ENCODE data around the gene SLC26A8. TPM values are rescaled to one million over a fixed set of nuclear protein-coding genes. Genes with fewer than 3 reads are reported as not detected.
"Not testable (repeated sequence)": the region's sequence is repeated elsewhere in the genome, so short reads cannot be mapped to it uniquely, and the experiment has no call there.

SLC26A8 gene
- polyA plus RNA-seq, 3 donors: 0.05 to 0.43 TPM; not detected in 1

GRCh38 chr6:35931120-35931561 lies 93.3 kb downstream of the SLC26A8 start:
- 93 to 97% (median 97%) methylated on average over 26 to 30 of the region's 30 CpGs for WGBS, 3 donors
- H3K27ac ChIP-seq (ENCODE audit: low read depth, low read length): no peak overlapping the region

DNA sequence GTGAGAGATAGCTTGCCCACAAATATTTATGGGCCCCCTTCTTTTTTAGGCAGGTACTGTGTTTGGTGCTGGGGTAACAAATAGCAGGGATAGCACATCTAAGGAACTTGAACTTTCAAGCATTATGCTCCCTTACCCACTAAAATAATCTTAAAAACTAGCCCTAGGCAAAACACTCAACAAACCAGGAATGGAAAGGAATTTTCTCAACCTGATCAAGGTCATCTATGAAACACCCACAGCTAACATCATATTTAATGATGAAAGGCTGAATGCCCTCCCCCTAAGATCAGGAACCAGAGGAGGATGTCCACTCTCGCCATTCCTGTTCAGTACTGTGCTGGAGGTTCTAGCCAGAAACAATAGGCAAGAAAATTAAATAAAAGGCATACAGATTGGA lies 94.8 kb downstream of the SLC26A8 start:
- no peak overlapping the region for H3K27ac ChIP-seq (ENCODE audit: low read depth, low read length)
- WGBS, 3 donors: 91 to 98% (median 97%) methylated on average over 1 of the region's 1 CpG

DNA sequence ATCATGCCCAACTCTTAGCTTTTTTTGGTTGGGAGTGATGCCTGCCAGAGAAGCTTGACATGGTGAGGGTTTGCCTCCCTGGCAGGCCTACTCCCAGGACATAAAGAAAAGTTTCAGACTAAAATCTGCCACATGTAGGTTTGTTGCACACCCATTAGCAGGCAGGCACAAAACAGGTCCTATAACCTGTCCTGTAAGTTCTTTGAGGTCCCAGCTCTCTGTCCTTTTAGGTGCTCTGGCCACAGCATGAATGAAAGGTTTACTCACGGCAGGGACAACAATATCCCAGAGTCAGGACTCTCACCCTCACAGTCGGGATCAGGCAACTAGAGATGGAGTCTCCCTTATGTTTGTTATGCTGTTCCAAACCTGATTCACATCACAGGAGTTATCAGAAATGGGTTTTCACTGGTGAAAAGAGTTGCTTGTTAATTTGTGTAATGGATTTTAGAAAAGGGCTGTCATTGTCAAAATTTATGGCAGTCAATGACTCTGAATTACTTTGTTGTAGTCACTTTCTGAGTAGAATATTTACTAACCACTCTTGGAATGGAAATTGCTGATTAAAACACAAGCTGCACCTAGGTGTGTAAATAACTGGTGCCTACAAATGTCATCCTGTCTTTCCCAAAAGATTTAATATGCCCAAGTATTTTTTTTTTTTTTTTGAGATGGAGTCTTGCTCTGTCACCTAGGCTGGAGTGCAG lies 97.8 kb downstream of the SLC26A8 start:
- 76 to 94% (median 86%) methylated on average over 2 of the region's 2 CpGs for WGBS, 3 donors
- no peak overlapping the region for H3K27ac ChIP-seq (ENCODE audit: low read depth, low read length)

DNA sequence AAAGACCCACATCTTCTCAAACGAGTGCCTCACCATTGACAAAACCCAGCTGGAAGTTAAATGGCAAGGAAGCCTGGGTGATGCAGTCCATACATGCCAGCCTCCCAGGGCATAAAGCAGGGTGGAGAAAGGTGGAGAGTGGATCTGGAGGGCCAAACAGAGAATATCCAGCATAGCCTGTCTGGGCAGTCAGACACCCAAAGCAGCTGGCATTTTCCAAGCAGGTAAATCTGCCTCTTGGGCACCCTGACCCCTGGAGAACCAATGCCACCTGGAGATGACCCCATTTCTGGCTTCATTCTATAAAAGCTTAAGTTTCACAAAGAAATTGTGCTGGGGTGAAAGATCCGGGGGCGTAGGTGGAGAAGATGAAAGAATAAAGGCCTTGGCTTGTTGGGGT lies 98.5 kb downstream of the SLC26A8 start:
- H3K27ac ChIP-seq (ENCODE audit: low read depth, low read length): no peak overlapping the region
- WGBS, 3 donors: 88 to 96% (median 90%) methylated on average over 3 of the region's 3 CpGs

GRCh38 chr6:35924146-35924545 lies 100.3 kb downstream of the SLC26A8 start:
- 93 to 100% (median 96%) methylated on average over 1 of the region's 1 CpG for WGBS, 3 donors
- H3K27ac ChIP-seq (ENCODE audit: low read depth, low read length): no peak overlapping the region

GRCh38 chr6:35922139-35922554 lies 102.3 kb downstream of the SLC26A8 start:
- 54 to 86% (median 83%) methylated on average over 5 of the region's 5 CpGs for WGBS, 3 donors
- no peak overlapping the region for H3K27ac ChIP-seq (ENCODE audit: low read depth, low read length)

GRCh38 chr6:35920793-35921732 lies 103.4 kb downstream of the SLC26A8 start, which contains the start of gene SRPK1:
SRPK1 (minus strand) TSS chr6:35921098; CDS start chr6:35921056, 42 bp downstream.
- H3K27ac ChIP-seq (ENCODE audit: low read depth, low read length): peak within 1 kb of the TSS; percentile 13
- 0 to 1% (median 0%) methylated on average over 49 to 69 of the region's 69 CpGs for WGBS, 3 donors

DNA sequence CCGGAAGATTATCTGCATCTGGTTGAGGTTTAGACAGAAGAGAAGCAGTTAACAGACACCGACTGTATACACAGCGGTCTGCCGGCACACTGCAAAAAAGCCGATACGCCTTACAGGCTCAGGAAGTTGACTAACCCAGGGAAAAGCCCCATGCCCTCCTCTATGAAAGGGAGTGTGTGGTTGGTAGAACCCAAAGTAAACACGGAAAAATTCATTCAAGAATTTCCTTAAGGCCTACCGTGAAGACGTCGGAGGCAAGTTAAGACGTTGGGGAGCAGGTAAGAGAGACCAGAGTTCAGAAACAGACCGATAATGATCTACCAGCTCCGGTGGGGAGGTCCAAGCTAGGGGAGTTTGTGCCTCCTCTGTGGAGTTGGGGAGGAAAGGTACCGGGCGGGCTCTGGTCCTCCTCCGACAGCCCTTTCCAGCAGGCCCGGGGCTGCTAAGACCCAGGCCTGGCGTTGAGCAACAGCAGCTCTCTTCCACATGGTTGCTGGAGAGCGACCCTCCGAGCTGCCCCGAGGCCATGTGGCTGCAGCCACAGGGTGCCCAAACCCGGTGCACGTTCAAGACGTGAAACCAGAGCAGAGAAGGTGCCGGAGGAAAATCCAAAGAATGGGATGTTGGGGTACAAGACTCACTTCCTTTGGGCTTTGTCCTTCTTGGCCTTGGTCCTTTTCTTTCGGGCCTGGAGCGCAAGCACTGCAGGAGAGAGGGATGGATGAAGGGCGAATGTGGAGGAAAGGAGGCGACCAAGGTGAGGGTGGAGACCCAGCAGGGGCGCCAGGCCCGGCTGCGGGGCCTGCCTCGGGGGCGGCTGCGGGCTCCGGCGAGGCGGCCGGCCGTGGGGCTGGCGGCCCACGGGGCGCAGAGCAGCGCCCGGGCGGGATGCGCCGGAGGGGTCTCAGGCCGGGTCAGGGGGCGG lies 104.4 kb downstream of the SLC26A8 start:
- peak overlapping the region; percentile 6 for H3K27ac ChIP-seq (ENCODE audit: low read depth, low read length)
- 1% methylated on average over 41 to 50 of the region's 50 CpGs for WGBS, 3 donors

DNA sequence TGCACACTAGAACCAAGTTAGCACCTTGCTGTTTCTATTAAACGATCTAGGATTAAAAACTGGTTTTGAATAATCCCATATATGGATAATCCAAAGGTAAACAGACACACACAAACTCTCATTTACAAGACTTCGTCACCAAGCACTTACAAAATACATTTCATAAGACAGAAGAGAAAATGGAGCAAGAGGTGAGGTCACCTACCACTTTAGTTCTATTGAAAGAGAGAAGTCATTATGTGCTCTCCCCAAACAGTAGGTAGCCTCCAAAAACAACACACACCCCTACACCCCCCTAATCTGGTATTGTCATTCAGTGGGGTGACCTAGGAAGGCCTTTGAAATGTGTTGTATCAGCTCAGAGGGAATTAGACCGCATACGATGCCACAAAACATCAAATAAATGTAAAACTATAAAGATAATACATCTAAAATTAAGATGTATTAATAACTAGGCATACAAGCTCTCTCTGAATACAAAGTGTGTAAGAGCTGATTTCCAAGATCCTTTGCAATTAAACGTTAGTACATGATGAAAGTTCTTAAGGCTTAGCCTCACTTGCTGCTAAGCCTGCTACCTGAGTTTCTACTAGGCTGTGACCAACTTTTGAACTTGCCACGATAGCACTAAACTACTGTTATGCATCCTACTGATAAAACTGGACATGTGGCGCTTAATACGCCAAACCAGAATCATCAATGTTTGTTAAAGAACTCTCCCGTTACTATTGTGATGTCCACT lies 105.2 kb downstream of the SLC26A8 start:
- 19 to 24% (median 23%) methylated on average over 9 of the region's 9 CpGs for WGBS, 3 donors
- peak overlapping the region; percentile 6 for H3K27ac ChIP-seq (ENCODE audit: low read depth, low read length)

DNA sequence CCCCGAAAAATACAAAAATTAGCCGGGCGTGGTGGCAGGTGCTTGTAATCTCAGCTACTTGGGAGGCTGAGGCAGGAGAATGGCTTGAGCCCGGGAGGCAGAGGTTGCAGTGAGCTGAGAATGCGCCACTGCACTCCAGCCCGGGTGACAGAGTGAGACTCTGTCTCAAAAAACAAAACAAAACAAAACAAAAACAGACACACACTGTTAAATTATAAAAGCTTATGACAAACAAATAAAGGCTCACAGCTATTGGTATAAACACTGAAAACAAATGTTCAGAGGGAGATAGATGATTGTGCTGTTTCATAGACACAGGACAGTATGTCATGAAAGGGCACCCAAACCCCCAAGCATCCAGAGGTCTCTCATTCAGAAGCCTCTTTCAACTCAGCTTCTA lies 107.5 kb downstream of the SLC26A8 start:
- 92 to 97% (median 94%) methylated on average over 6 of the region's 6 CpGs for WGBS, 3 donors
- H3K27ac ChIP-seq (ENCODE audit: low read depth, low read length): not testable (repeated sequence)

- H3K27ac ChIP-seq (ENCODE audit: low read depth, low read length): no peak overlapping the region
- WGBS, 3 donors: 96 to 99% (median 98%) methylated on average over 3 of the region's 3 CpGs
Observed at GRCh38 chr6:35916056-35916455, 108.4 kb downstream of the SLC26A8 start.

GRCh38 chr6:35914536-35914935 lies 109.9 kb downstream of the SLC26A8 start:
- 91 to 95% (median 94%) methylated on average over 6 of the region's 6 CpGs for WGBS, 3 donors
- H3K27ac ChIP-seq (ENCODE audit: low read depth, low read length): no peak overlapping the region

GRCh38 chr6:35911871-35912653 lies 112.4 kb downstream of the SLC26A8 start:
- 93 to 98% (median 96%) methylated on average over 8 of the region's 8 CpGs for WGBS, 3 donors
- no peak overlapping the region for H3K27ac ChIP-seq (ENCODE audit: low read depth, low read length)

DNA sequence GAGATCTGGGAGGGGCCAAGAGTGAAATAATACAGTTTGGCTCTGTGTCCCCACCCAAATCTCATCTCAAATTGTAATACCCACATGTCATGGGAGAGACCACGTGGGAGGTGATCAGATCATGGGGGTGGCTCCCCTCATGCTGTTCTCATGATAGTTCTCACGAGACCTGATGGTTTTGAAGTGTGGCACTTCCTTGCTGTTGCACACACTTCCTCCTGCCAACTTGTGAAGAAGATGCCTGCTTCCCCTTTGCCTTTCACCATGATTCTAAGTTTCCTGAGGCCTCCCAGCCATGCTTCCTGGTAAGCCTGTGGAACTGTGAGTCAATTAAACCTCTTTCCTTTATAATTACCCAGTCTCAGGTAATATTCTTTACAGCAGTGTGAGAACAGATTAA lies 114.9 kb downstream of the SLC26A8 start:
- H3K27ac ChIP-seq (ENCODE audit: low read depth, low read length): not testable (repeated sequence)

DNA sequence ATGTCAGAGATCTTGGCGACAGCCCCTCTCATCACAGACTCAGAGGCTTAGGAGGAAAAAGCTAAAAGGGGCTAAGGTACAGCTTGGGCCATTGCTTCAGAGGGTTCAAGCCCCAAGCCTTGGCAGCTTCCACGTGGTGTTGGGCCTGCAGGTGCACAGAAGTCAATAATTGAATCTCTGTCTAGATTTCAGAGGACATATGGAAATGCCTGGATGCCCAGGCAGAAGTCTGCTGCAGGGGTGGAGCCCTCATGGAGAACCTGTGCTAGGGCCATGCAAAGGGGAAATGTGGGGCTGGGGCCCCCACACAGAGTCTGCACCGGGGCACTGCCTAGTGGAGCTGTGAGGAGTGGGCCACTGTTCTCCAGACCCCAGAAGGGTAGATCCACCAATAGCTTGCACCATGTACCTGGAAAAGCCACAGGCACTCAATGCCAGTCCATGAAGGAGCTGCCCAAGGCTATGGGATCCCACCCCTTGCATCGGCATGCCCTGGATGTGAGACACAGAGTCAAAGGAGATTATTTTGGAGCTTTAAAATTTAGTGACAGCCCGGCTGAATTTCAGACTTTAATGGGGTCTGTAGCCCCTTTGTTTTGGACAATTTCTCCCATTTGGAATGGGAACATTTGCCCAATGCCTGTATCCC lies 115.6 kb downstream of the SLC26A8 start:
- H3K27ac ChIP-seq (ENCODE audit: low read depth, low read length): not testable (repeated sequence)
- WGBS, 3 donors: 98 to 99% (median 98%) methylated on average over 5 of the region's 5 CpGs

More for the DNA sequence above, 114.9 kb downstream of the SLC26A8 start:
- WGBS, 3 donors: 79 to 100% (median 82%) methylated on average over 2 of the region's 2 CpGs

DNA sequence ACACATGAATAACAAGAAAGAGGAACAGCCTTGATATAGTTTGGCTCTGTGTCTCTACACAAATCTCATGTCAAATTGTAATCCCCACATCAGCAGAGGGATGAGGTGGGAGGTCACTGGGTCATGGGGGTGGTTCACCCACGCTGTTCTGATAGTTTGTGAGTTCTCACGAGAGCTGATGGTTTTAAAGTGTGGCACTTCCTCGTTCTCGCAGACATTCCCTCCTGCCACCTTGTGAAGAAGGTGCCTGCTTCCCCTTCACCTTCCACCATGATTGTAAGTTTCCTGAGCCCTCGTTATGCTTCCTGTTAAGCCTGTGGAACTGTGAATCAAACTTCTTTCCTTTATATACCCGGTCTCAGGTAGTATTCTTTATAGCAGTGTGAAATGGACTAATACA lies 116.7 kb downstream of the SLC26A8 start:
- H3K27ac ChIP-seq (ENCODE audit: low read depth, low read length): no peak overlapping the region
- WGBS, 3 donors: 63 to 90% (median 68%) methylated on average over 6 of the region's 6 CpGs

Measured in adipose tissue (tissue), 3 donors.